PFSK-1 (cell line): Measurements from ENCODE around the gene MAPKAPK2.

Experiments used
- POLR2AphosphoS5 ChIP-seq: IDR thresholded peaks from 2 replicates; pipeline ENCODE4 v1.6.1; 2012; ENCODE audit warnings: low read depth, mild to moderate bottlenecking, control low read depth, low read length, moderate library complexity
- REST ChIP-seq, 2 experiments: IDR thresholded peaks; 2 replicates each; pipeline versions ENCODE4 v1.6.1 to v1.8.0; 2011 to 2012; ENCODE audit warnings: low read depth in 2 of 2, low read length in 2 of 2, control low read depth in 1 of 2, inconsistent platforms in 1 of 2, mild to moderate bottlenecking in 1 of 2, moderate library complexity in 1 of 2; ENCODE audit not compliant: insufficient read depth in 1 of 2
- SIN3A ChIP-seq: IDR thresholded peaks from 2 replicates; pipeline ENCODE4 v1.6.1; 2012; ENCODE audit warnings: mild to moderate bottlenecking, low read length, moderate library complexity, borderline replicate concordance; ENCODE audit not compliant: insufficient read depth
- TAF1 ChIP-seq: IDR thresholded peaks from 2 replicates; pipeline ENCODE4 v1.6.1; 2012; ENCODE audit warnings: low read length, control low read depth, borderline replicate concordance; ENCODE audit not compliant: insufficient read depth

DNA sequence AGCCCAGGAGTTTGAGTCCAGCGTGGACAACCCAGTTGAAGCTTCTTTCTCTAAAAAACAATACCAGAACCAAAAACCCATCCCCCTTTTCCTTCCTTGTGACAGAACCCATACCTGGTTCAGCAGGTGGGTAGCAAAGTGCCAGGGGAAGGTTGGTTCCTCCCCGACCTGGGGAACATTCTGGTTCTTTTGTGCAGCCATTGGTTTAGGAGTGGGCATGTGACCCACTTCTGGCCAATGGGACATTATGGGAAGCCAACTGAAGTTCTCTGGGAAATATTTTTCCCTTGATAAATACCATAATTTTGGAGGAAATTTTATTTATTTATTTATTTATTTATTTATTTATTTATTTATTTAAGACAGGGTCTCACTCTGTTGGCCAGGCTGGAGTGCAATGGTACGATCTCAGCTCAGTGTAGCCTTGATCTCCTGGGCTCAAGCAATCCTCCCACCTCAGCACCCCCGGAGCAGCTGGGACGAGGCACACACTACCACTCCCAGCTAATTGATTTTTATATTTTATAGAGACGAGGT, 15.8 kb upstream of the MAPKAPK2 start:
- TF ChIP-seq REST (IDR thresholded peaks at IDR 0.05; ENCODE audit: insufficient read depth in 1 of 2, low read depth in 2 of 2, low read length in 2 of 2) (no peak), POLR2AphosphoS5 (no peak), TAF1 (no peak), SIN3A (no peak)
